Tibial nerve (tissue), 4 donors: ENCODE data around the gene CNOT6. TPM values are rescaled to one million over a fixed set of nuclear protein-coding genes. Genes with fewer than 3 reads are reported as not detected.

Experiments
- DNase-seq, 2 donors: peaks; one replicate each; pipeline ENCODE4 v3.0.0-alpha.2; 2019; ENCODE audit warnings: low spot score in 2 of 2
- H3K27ac ChIP-seq, 4 donors: fragments of 200-600 bp; sonication (generic) in 3 of 4; one replicate each; pipeline ENCODE4 v1.5.1; 2017 to 2019; ENCODE audit warnings: mild to moderate bottlenecking in 1 of 4
- H3K27me3 ChIP-seq, 2 donors: fragments of 200-600 bp; sonication (generic) in 1 of 2; one replicate each; pipeline versions ENCODE4 v1.5.1 to v1.6.0; 2017 to 2019
- H3K36me3 ChIP-seq, 3 donors: fragments of 200-600 bp; sonication (generic); one replicate each; pipeline ENCODE4 v1.5.1; 2018 to 2019
- H3K4me1 ChIP-seq, 4 donors: fragments of 200-600 bp; sonication (generic) in 3 of 4; one replicate each; pipeline ENCODE4 v1.5.1; 2017 to 2019
- H3K4me3 ChIP-seq, 4 donors: fragments of 200-600 bp; sonication (generic) in 3 of 4; one replicate each; pipeline ENCODE4 v1.5.1; 2017 to 2019; ENCODE audit warnings: mild to moderate bottlenecking in 1 of 4, moderate library complexity in 1 of 4
- H3K9me3 ChIP-seq, 4 donors: fragments of 200-600 bp; sonication (generic) in 3 of 4; one replicate each; pipeline ENCODE4 v1.5.1; 2017 to 2019
- EP300 ChIP-seq, 2 donors: sonication (generic); formaldehyde crosslinking; IDR thresholded peaks; one replicate each; pipeline ENCODE4 v1.6.1; 2017; ENCODE audit warnings: antibody characterized with exemption in 2 of 2, mild to moderate bottlenecking in 1 of 2
- POLR2A ChIP-seq, 2 donors: fragments of 450-650 bp; IDR thresholded peaks; one replicate each; pipeline ENCODE4 v1.6.1; 2017; ENCODE audit warnings: antibody characterized with exemption in 2 of 2, mild to moderate bottlenecking in 2 of 2, moderate library complexity in 2 of 2
- WGBS, 2 donors: methylation state at CpG; one replicate each; pipeline ENCODE4 v1.1.5; 2018; 5-methylcytosine and 5-hydroxymethylcytosine counted together
- total RNA-seq, 4 donors: library from RNA; depleted of rRNA; stranded (reverse); fragments of >200 nt; gene quantifications; one replicate each; pipeline ENCODE4 v1.1.0, GENCODE V29; 2016
- TF ChIP-seq, protein P1 (sequence below), 5 experiments: fragments of 200-600 bp in 3 of 5; fragments of 450-650 bp in 2 of 5; sonication (generic) in 3 of 5; IDR thresholded peaks; one replicate each; pipeline ENCODE4 v1.5.1; 2016 to 2019; ENCODE audit warnings: antibody characterized with exemption in 5 of 5, mild to moderate bottlenecking in 3 of 5, moderate library complexity in 2 of 5

CNOT6 gene
- total RNA-seq, 4 donors from 2014 or later, result 14.0 to 18.0 (median 15.5) TPM

DNA sequence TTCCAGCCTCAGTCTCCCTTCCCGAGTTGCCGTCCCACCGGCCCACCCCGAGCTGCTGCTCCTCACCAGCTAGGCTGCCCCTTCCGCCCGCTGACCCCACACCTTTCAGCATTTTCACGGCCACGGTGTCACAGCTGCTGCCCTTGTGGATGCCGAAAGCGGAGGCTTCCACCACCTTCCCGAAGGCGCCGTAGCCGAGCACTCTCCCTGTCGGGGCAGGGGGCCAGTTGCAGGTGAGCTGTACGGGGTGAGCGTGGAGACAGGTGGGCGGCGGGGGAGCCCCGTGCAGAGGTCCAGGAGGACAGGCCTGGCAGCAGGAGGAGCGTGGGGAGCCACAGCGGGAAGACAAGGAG, 125.4 kb downstream of the CNOT6 start:
- Histone ChIP-seq H3K27me3 (peaks cover 0 to 7% of the 10 kb centered on the region in 2 donors), H3K4me1 (peaks cover 0 to 10% (median 0%) of the 10 kb centered on the region in 4 donors), H3K9me3 (no peaks in the 10 kb centered on the region), H3K4me3 (no peak overlapping the region), H3K36me3 (no peaks in the 10 kb centered on the region), H3K27ac (no peak overlapping the region)
- TF ChIP-seq EP300 (IDR thresholded peaks at IDR 0.05) (no peak), POLR2A (IDR thresholded peaks at IDR 0.05) (no peak)
- TF ChIP-seq, protein P1, sequence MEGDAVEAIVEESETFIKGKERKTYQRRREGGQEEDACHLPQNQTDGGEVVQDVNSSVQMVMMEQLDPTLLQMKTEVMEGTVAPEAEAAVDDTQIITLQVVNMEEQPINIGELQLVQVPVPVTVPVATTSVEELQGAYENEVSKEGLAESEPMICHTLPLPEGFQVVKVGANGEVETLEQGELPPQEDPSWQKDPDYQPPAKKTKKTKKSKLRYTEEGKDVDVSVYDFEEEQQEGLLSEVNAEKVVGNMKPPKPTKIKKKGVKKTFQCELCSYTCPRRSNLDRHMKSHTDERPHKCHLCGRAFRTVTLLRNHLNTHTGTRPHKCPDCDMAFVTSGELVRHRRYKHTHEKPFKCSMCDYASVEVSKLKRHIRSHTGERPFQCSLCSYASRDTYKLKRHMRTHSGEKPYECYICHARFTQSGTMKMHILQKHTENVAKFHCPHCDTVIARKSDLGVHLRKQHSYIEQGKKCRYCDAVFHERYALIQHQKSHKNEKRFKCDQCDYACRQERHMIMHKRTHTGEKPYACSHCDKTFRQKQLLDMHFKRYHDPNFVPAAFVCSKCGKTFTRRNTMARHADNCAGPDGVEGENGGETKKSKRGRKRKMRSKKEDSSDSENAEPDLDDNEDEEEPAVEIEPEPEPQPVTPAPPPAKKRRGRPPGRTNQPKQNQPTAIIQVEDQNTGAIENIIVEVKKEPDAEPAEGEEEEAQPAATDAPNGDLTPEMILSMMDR (IDR thresholded peaks at IDR 0.05), result no peak
- WGBS, 2 donors, result 75 to 77% methylated on average over 22 of the region's 22 CpGs
- DNase-seq, result no peak

DNA sequence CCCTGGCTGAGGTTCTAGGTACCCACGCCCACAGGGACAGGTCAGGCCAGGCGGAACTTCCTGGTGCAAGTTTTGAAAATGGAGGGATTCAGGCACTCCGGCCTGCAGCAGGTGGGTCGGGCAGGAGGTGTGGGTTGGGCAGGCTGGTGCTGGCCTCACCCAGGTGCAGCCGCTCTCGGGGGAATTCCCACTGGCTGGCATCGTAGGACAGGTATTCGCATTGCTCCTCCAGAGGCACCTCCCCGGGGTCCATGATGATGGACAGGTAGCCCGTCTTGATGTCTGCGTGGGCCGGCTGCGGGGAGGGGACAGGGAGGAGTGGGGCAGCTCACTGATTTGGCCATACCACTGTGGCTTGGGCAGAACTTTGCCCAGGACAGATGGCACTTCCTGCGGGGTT, 125.8 kb downstream of the CNOT6 start:
- WGBS, 2 donors, result 95 to 96% methylated on average over 14 of the region's 14 CpGs
- H3K4me1 ChIP-seq, result peaks cover 0 to 10% (median 0%) of the 10 kb centered on the region in 4 donors
- H3K27ac ChIP-seq, result no peak overlapping the region
- no peaks in the 10 kb centered on the region for H3K9me3 ChIP-seq
- H3K36me3 ChIP-seq, result no peaks in the 10 kb centered on the region
- peaks cover 0 to 7% of the 10 kb centered on the region in 2 donors for H3K27me3 ChIP-seq
- no peak for DNase-seq
- TF ChIP-seq POLR2A (IDR thresholded peaks at IDR 0.05) (no peak), EP300 (IDR thresholded peaks at IDR 0.05) (no peak)
- TF ChIP-seq, protein P1 (IDR thresholded peaks at IDR 0.05), result no peak
- no peak overlapping the region for H3K4me3 ChIP-seq

DNA sequence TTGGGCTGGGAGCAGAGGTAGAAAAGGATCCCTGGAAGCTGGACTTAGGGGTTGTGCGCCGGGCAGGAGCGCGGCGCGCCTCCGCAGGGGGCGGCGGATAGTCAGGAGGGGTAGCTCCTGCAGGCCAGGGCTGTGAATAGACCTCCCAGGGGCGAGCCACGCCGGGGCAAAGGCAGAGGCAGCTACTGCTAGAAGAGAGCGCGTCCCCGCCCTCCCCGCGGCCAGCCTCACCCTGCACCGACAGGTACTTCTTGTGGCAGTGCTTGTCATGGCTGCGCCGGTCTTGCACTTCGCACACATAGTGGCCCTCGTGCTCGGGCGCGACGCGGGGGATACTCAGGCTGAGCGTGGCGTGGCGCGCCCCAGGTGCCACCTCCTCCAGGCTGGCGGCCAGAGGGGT, 127.1 kb downstream of the CNOT6 start:
- TF ChIP-seq, protein P1 (IDR thresholded peaks at IDR 0.05), result no peak
- TF ChIP-seq EP300 (IDR thresholded peaks at IDR 0.05), result no peak
- no peak for TF ChIP-seq POLR2A (IDR thresholded peaks at IDR 0.05)
- Histone ChIP-seq H3K9me3 (no peaks in the 10 kb centered on the region), H3K4me1 (peaks cover 0 to 10% (median 0%) of the 10 kb centered on the region in 4 donors), H3K27me3 (peaks cover 0 to 7% of the 10 kb centered on the region in 2 donors), H3K4me3 (no peak overlapping the region), H3K27ac (no peak overlapping the region), H3K36me3 (no peaks in the 10 kb centered on the region)
- 89 to 93% methylated on average over 25 to 32 of the region's 32 CpGs for WGBS, 2 donors
- DNase-seq, result no peak

DNA sequence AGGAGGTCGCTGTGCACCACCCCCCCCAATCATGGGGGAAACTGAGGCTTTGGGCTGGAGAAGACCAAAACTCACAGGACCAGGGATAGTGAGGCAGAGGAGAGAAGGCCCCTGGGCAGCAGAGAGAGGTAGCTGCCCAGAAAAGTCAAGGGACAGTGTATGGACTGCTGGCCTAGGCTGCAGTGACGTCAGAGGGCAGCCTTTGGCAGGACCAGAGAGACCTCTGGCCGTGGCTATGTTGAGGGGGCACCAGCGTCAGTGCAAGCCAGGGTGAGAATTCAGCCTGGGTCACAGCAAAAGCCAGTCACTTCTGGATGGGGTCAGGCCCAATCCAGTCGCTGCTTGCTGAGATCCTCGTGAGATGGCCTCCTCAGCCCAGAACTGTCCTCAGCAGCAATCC, 128.7 kb downstream of the CNOT6 start:
- peaks cover 0 to 7% of the 10 kb centered on the region in 2 donors for H3K27me3 ChIP-seq
- no peaks in the 10 kb centered on the region for H3K36me3 ChIP-seq
- 69 to 81% methylated on average over 4 to 5 of the region's 6 CpGs for WGBS, 2 donors
- no peak overlapping the region for H3K27ac ChIP-seq
- no peak for TF ChIP-seq EP300 (IDR thresholded peaks at IDR 0.05)
- no peak overlapping the region for H3K4me3 ChIP-seq
- no peaks in the 10 kb centered on the region for H3K9me3 ChIP-seq
- H3K4me1 ChIP-seq, result peaks cover 0 to 10% (median 0%) of the 10 kb centered on the region in 4 donors
- no peak for DNase-seq

DNA sequence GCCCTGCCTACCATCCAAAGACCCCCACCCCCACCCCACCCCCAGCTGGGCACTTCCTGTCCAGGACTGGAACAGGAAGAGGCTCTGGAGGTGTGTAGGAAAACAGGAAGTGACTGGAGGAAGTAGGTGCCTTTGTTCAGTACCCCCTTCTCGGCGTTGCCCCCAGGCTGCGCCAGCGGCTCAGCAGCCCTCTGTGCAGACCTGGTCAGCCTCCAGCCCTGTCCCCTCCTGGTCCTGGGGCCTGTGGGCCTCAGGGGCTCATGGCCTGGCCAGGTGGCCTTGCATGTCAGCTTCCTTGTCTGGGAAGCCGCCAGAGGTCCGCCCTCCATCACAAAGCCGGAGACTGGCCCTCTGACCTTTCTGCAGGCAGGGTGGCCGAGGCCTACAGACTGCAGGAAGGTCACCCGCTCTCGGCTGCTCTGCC, 129.2 kb downstream of the CNOT6 start:
- no peak overlapping the region for H3K27ac ChIP-seq

More for the DNA sequence above, 129.2 kb downstream of the CNOT6 start:
- TF ChIP-seq EP300 (IDR thresholded peaks at IDR 0.05) (no peak), POLR2A (IDR thresholded peaks at IDR 0.05) (no peak)
- TF ChIP-seq, protein P1 (IDR thresholded peaks at IDR 0.05), result no peak
- peaks cover 0 to 9% (median 0%) of the 10 kb centered on the region in 4 donors for H3K4me1 ChIP-seq
- H3K9me3 ChIP-seq, result no peaks in the 10 kb centered on the region
- no peaks in the 10 kb centered on the region for H3K36me3 ChIP-seq
- H3K27me3 ChIP-seq, result peaks cover 0 to 7% of the 10 kb centered on the region in 2 donors
- DNase-seq, result no peak
- 78 to 86% methylated on average over 7 to 8 of the region's 10 CpGs for WGBS, 2 donors
- no peak overlapping the region for H3K4me3 ChIP-seq
